ENCODE measurements around the gene FAM228B.
"Not testable (repeated sequence)": the region's sequence is repeated elsewhere in the genome, so short reads cannot be mapped to it uniquely, and the experiment has no call there.

FAM228B gene

GRCh38 chr2:24102677-24103076 is 20.6 kb upstream of the FAM228B start:
- no peak for DNase-seq (ENCODE audit: low read depth)

DNA sequence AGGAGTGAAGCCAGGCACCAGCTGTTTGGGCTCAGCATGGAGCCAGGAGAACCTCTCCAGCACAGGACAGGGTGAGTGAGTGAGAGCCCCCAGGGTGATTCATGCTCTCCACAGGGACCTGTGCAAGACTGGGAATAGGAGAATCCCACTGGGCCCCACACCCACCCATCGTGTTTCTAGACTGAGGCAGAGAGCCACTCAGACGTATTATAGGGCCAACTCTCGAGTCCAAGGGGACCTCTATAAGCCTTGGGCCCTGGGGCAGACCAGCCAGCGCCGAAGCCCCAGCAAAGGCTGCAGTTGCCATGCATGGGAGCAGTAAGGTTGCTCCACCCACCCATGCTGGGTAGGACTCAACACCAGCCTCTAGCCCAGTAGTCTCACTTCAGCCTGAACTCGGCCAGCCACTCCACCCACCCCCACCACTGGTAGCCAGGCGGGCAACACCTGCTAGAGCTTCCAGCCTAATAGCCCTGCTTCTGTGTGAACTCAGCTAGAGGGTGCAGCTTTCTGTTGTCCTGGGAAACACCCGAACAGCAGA is 19.1 kb upstream of the FAM228B start:
- DNase-seq (ENCODE audit: low read depth): no peak

GRCh38 chr2:24104906-24105305 is 18.4 kb upstream of the FAM228B start:
- no peak for DNase-seq (ENCODE audit: low read depth)

- DNase-seq (ENCODE audit: low read depth): no peak
Observed at GRCh38 chr2:24105816-24106215, 17.5 kb upstream of the FAM228B start.

GRCh38 chr2:24106786-24107185 is 16.5 kb upstream of the FAM228B start:
- DNase-seq (ENCODE audit: low read depth): no peak

GRCh38 chr2:24107336-24107735 is 15.9 kb upstream of the FAM228B start:
- DNase-seq (ENCODE audit: low read depth): no peak

- DNase-seq (ENCODE audit: low read depth): not testable (repeated sequence)
Observed at GRCh38 chr2:24109431-24109830, 13.8 kb upstream of the FAM228B start.

GRCh38 chr2:24110660-24111303 is 12.5 kb upstream of the FAM228B start:
- no peak for DNase-seq (ENCODE audit: low read depth)

- no peak for DNase-seq (ENCODE audit: low read depth)
Observed at GRCh38 chr2:24111407-24111901, 11.8 kb upstream of the FAM228B start.

DNA sequence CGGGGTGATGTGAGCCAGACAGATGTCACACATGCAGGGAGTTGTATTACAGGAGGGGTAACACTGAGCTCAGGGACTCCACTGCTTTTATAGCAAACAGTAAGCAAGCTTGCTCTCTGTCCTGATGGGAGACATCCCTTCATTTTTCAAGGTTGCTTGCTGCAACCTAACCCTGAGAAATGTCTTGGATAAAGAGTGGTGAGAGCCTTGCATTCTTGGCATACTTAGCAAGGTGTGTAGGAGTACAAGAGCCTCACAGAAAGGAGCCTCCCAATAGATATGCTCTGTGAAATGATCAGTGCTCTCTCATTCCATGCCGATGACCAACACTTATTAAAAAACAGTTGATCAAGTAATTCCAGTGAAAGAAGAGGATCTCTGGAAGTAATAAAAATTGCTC is 8.2 kb upstream of the FAM228B start:
- DNase-seq (ENCODE audit: low read depth): no peak

GRCh38 chr2:24117902-24118301 is 5.4 kb upstream of the FAM228B start:
- DNase-seq (ENCODE audit: low read depth): no peak

DNA sequence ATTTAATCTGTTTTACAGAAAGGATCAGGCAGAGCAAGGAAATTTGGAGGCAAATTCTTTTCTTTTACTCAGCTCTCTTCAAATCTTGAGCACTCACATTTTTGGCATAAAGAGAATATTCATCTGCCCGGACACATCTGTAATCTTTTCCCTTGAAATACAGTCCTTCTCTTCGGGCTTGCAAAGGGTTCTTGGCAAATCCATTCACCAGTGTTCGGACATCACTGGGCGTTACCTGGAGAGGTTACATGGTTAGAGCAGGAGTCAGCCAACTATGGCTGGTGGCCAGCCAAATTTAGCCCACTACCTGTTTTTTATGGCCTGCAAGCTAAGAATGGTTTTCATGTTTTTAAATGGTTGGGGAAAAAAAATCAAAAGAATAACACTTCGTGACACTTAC is 2.2 kb upstream of the FAM228B start:
- no peak for DNase-seq (ENCODE audit: low read depth)

GRCh38 chr2:24121469-24121868 is 1.8 kb upstream of the FAM228B start:
- no peak for DNase-seq (ENCODE audit: low read depth)

DNA sequence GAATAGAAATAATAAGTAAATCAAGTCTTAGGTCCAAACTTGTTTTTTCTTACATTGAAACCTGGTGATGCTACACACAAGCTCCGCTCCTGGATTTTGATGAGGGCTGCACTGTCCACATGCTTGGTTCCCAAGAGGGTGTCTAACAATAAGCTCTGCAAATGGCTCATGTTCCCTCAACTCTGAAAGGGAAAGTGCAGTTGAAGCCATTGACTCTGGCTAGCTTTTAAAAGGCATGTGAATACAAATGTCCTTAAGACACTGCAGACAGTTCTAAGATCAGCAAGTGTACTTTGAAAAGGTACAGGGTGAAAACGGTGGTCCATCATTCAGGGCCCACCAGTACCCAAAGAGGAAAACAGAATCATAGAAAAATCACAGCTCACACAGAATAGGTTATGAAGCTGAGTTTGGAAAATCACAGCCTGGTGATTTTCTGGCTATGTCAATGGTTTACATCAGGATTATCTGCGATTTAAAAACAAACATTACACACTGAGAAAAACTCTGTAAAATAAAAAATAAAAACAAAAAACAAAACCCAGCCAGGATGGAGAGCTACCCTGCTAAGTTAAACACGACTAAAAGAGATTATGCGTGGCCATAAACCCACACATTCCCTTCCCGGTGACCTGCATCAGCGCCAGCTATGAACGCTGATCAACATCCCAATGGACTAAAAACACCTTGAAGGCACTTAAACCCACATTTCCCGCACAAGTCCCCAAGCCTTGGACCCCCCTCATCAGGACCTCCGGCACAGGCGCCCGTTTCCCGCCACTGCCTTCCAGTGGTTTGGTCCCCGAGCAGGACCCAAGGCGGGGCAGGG is 689 bp upstream of the FAM228B start:
- DNase-seq (ENCODE audit: low read depth): no peak

DNA sequence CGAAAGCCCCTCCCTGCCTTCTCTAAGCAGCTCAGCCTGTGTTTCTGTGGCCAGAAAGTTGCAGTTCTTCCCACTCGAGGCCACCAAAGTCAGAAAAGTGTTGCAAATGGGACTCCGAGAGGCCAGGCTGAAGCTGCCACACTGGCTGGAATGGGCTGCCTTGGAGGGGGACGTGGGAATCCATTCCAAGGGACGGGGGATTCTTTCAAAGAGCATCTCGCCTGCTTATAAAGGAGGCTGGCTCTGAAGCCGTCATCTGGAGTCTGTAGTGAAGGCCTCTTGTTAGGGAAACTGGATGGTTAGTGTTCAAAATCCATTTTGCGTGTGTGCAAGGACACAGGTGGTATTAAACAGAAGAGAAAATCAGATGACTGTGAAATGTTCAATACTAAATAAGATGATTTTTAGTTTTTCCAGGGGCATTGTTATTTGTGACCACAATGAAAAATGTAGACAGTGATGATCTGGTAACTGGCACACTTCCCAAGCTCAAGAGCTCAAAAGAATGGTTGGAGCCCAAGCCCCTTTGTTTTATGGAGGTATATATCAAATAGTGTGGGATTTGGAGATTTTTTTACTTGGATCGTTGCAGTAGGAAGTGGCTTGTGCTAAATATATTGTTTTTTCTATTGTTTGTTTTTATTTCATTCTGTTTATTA is 782 bp downstream of the FAM228B start:
- no peak for DNase-seq (ENCODE audit: low read depth)

GRCh38 chr2:24125956-24126355 is 2.7 kb downstream of the FAM228B start:
- no peak for DNase-seq (ENCODE audit: low read depth)

- no peak for DNase-seq (ENCODE audit: low read depth)
Observed at GRCh38 chr2:24132543-24132942, 9.3 kb downstream of the FAM228B start.

GRCh38 chr2:24140305-24140704 is 17.0 kb downstream of the FAM228B start:
- DNase-seq (ENCODE audit: low read depth): not testable (repeated sequence)

DNA sequence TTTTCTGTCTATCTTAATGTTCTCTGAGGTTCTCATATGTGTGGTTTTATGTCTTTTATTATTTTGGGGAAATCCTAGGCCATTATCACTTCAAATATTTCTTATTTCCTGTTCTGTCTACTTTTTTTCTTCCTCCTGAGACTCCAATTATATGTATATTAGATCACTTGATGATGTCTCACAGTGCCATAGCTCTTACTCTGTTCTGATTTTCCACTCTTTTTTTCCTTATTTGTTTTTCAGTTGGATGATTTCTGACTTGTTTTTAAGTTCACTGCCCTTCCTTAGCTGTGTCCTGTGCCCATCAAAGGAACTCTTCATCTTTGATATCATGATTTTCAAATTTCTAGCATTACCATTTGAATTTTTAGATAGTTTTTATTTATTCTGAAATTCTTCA is 24.1 kb downstream of the FAM228B start:
- DNase-seq (ENCODE audit: low read depth): no peak

DNA sequence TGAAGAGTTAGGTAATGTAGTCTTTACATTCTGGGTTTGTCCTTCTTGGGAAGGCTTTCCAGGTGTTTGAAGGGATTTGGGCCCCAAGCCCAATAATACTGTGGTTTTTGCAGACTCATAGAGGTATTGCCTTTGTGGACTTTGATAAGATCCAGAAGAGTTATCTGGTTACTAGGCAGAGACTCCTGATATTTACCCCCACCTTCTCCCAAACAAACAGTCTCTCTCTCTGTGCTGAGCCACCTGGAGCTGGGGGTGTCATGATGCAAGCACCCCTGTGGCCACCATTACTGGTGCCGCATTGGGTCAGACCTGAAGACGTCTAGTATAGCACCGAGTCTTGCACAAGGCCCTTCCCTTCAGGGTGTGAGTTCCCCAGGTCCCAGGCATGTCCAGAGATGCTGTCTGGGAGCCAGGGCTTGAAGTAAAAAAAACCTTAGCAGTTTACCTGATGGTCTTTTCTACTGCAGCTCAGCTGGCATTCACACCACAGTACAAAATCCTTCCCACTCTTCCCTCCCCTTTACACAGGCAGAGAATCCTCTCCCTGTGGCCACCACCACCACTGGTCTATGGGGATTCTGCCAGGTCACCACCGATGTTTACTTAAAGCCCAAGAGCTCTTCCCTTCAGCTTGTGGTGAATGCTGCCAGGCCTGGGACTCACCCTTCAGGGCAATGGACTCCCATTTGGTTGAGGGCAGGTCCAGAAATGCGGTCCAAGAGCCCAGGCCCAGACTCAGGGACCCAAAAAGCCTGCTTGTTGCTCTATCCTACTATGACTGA is 29.3 kb downstream of the FAM228B start:
- no peak for DNase-seq (ENCODE audit: low read depth)

GRCh38 chr2:24153478-24153877 is 30.2 kb downstream of the FAM228B start:
- DNase-seq (ENCODE audit: low read depth): no peak

- no peak for DNase-seq (ENCODE audit: low read depth)
Observed at GRCh38 chr2:24158131-24158530, 34.9 kb downstream of the FAM228B start.

All from activated T-cell treated with anti-CD3 and anti-CD28 coated beads for 1 hour (primary cell).